ENCODE measurements around the gene CHEK1. TPM values are rescaled to one million over a fixed set of nuclear protein-coding genes. Genes with fewer than 3 reads are reported as not detected.

The CHEK1 gene
- total RNA-seq, 2 donors from 2014 or later, result 135 to 180 TPM

Other genes with a start within 250 kb of the CHEK1 start
- gene FEZ1, start 128.9 kb upstream of the CHEK1 start, total RNA-seq, result 1 to 10 TPM; 4.7 to 7.1 TPM
- gene EI24, start 55.7 kb upstream of the CHEK1 start, total RNA-seq, result 10 to 100 TPM; 27.4 to 35.6 TPM
- gene STT3A, start 32.3 kb upstream of the CHEK1 start, total RNA-seq, result 100 to 1,000 TPM; 121 to 123 TPM
- under 1 TPM in 1 of 2 donors, not detected in 1; 0.23 TPM for gene ACRV1, start 55.7 kb downstream of the CHEK1 start, total RNA-seq
- not detected for gene PATE1, start 121.1 kb downstream of the CHEK1 start, total RNA-seq
- gene PATE2, start 153.7 kb downstream of the CHEK1 start, total RNA-seq, result under 1 TPM in 1 of 2 donors, not detected in 1; 0.14 TPM
- gene PATE3, start 163.0 kb downstream of the CHEK1 start, total RNA-seq, result not detected
- not detected for gene PATE4, start 208.2 kb downstream of the CHEK1 start, total RNA-seq